HG03460 (cell line): ENCODE results near the gene CDH15.
"Not testable (repeated sequence)": the region's sequence is repeated elsewhere in the genome, so short reads cannot be mapped to it uniquely, and the experiment has no call there.

Experiments
- ATAC-seq: cut with Tn5 transposase; IDR thresholded peaks from one replicate; pipeline ENCODE4 v1.9.1; 2021; ENCODE audit not compliant: unreplicated experiment

The CDH15 gene

DNA sequence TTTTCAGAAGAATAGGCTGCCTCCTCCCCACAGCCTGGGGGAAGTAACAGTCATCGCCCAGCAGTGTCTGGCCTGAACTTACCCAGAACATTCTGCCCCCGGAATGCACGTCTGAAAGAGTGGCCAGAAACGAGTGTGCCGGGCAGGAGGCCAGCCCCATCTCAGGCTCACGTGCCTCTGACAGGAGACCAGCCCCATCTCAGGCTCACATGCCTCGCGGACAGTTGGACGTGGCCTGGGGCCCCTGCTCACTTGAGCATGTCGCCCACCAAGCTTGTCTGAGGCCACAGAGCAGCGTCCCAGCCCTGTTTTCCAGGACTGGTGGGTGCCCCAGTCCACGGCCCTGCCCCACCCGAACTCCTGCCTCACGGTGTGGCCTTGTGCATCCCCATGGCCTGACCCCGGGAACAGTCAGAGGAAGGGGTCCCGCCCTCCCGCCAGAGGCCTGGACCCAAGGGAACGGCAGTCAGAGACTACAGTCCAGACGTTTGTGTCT is 16.3 kb upstream of the CDH15 start:
- ATAC-seq: no peak

DNA sequence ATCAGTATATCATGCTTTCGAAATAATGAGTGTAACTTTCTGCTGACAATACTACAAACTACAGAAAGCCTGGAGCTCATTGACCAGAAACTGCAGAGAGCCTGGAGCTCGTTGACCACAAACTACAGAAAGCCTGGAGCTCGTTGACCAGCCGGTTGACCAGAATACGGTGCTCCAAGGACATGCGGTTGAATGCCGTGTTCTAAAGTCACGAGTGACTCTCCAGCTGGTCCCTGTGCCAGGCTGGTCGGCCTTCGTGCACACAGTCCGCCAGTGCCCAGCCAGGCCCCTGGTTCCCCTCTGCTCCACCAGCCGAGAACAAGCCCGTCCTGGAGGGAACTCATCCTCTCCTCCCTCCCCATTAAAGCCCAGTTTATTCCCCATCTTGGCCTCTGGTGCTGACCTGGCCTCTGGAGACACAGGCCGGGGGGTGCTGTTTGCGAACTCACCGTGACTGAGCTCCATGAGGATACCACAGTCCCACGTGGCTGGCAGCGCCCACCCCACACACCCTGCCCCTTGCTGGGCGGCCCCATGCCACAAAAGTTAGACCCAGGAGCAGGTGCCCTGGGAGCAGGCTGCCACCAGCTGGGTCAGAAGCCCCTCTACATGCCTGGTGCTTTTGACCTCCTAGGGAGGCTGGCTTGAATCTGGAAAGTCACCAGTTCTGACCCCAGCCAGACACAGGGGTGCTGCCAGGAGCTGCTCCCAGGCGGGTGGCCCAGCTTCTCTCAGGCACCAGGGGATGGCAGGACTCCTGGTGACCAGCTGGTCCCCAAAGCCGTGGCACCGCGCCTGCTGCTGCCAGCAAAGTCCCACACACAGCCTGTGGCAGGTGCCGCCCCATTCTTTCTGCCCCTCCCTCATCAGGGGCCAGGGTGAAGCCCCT is 15.5 kb upstream of the CDH15 start:
- ATAC-seq: no peak

DNA sequence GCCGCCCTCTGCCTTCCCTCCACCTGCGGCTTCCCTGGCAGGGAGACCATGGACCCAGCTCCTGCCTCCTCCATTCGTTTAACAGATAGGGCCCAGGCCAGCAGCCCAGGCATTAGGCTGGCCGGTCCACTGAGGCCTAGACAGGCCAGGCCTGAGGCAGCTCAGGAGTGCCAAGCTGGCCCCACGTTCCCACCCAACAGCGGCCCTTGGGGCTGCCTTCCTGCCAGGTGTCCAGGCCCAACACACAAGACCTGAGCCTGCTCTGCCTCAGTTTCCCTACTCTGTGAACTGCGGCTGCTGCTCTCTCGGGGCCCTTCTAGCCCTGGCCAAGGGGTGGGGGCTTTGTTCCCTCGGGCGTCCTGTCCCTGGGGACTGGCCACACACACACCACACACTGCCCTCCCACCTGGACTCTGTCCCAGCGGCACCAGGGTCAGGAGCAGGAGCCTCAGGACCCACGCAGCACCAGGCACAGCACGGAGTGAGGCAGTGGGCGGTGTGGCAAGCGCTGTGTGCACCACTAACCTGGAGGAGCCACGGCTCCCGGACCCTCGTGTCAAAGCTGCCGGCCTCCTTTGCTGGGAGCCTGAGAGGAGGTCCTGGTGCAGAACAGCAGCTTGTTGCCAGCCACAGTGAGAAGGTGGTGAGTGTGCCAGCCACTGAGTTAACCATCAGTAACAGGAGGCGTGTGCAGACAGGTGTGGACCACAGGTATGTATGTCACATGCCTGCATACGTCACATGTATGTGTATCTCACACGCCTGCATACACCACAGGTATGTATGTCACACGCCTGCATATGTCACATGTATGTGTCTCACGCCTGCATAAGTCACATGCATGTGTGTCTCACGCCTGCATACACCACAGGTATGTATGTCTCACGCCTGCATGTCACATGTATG is 14.6 kb upstream of the CDH15 start:
- ATAC-seq: no peak

DNA sequence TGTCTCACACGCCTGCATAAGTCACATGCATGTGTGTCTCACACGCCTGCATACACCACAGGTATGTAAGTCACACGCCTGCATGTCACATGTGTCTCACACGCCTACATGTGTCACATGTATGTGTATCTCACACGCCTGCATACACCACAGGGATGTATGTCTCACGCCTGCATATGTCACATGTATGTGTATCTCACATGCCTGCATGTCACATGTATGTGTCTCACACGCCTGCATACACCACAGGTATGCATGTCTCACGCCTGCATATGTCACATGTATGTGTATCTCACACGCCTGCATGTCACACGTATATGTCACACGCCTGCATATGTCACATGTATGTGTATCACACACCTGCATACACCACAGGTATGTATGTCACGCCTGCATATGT is 13.8 kb upstream of the CDH15 start:
- no peak for ATAC-seq

DNA sequence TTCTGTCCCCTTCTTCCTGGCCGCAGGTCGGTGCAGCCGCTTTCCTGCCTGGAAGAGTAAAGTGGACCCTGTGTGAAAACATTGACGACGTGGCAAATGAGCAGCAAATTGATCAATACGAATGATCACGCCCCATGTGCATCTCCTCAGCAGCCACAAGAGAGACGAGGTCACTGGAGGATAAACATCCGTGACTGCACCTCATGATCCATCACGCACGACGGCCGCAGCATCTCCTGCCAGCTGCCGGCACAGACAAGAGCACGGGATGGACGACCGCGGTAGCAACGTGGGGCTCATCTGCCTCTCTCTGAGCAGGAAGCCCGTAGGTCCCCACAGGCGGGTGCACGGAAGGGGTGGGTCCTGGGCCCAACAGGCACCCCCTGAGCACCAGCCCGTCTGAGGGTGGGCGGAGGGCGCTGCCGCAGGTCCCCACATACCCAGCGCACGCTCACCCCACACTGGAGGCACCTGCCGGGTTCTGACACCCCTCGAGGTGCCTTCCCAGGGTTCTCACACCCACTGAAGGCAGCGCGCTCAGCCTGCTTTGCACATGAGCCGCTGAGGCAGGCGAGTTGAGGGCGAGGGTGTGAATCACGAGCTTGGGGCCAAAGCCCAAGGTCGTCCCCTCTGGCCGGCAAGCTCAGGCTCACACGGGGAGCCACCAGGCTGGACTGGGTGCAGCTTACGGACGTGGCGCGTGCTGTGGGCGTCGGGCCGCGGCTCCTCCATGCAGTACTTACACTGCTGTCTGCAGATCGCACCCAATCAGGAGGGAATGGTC is 12.3 kb upstream of the CDH15 start:
- ATAC-seq: no peak

DNA sequence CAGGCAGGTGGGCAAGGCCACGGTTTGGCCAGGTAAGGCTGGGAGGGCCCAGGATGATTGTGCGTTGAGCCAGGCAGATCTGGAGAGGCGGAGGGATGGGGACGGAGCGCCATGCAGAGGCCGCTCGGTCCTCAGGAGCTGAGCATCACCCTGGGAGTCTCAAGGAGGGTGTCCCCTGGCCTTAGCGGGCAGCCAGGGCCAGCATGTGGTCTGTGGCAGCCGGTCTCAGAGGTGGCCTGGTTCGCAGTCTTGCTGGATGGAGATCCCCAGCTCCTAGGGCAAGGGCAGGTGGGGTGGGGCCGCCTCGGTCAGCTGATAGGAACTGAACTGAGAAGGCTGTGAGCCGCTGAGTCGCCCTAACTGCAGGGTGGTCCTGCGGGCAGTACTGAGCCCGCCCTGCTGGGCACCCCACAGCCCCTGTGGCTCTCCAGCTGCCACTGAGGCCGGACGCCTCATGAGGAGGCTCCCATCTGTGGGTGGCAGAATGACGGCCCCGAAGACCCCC is 11.6 kb upstream of the CDH15 start:
- ATAC-seq: no peak

DNA sequence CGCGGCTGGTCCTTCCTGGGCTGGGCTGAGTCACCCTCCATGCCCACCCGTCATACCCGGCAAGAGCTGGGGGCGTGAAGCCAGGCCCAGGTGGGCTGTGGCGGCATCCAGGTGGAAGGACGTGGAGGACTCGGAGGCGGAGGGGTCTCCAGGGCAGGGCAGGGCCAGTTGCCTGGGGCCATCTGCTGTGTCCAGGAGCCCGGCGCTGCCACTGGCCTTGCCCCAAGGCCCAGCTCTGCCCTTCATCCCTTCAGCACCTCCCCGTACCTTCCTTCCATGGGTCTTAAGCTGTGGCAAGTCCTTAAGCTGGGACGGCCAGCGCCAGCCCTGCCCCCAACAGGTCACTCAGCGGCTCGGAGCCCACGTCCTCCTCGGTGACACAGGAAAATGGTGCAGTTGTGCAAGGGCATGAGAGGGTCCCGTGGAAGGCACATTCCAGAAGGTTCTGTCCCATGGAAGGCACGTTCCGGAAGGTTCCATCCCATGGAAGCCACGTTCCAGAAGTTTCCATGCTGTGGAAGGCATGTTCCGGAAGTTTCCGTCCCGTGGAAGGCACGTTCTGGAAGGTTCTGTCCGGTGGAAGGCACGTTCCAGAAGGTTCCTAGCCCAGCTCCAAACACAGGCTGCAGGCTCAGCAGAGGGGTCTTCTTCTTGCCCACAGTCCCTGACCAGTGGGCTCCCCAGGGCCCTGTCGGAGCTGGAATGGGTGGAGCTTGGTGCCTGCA is 10.4 kb upstream of the CDH15 start:
- ATAC-seq: no peak

DNA sequence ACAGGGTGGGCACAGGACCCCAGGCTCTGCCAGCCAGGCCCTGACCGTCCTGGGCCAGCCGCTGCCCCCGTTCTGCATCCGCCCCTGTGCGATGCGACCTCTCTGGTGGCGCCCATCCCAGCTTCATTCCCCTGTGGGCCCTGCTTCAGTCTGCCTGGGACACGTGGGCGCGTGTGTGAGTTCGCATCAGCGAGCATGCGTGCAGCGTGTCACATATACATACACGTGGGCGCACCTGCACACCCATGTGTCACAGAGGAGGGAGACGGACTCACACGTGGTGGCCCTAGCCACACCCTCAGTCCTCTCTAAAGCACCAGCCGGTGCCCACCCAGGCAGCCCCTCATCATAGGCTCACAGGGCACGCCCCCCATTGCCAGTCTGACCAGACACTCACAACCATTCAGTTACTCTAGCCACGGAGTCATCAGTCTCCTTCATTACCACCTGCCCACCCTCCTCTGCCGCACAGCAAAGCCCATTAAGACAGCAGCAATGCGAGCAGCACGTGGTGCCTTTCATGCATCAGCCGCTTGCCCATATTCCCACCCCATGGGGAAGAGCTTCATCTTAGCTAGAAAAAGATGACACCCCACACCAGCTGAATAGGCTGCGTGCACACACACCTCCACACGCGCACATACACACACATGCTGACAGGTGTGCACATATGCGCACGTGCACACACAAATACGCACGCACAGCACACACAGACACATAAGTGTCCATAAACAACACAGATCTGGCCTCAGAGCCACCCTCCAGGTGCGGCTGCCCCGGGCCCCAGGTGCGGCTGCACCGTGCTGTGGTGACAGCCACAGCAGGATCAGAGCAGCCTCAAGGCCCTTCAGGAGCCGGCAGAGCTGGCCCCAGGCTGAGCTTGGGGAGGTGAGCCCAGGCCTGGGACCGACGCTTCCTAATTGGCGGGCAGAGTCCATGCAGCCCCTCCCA is 9.5 kb upstream of the CDH15 start:
- no peak for ATAC-seq

DNA sequence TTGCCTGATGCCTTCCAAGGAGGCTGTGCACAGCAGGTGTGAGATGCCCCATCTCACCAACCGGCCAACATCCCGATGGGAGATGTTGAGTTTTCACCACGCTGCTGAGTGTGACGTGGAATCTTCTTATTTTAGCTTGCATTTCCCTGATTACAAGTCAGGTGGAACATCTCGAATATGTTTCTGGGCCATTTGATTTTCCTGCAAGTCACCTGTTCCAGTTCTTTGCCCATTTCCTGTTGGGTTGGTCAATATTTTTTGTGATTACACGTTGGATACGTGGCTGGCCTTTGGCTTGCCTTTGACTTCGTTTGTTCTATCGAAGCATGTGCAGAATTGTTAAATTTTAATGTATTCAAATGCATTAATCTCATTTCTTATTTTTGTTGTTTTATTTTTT is 8.3 kb upstream of the CDH15 start:
- no peak for ATAC-seq

DNA sequence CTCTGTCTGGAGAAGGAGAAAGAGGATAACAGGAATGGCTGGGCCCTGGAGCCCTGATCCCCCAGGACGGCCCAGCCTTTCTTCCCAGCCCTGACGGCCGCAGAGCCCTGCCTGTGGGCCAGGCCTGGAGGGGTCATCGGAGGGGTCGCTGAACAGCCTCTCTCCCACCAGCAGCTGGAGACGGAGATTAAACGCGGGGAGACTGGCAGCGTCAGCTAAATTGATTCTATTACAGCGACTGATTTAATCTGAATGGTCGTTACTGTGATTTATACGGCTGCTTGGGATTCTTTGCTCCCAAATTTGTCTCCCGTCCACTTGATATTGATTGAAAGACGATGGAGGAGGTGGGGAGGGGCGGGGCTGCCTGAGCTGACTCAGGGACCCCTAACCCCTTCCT is 7.1 kb upstream of the CDH15 start:
- no peak for ATAC-seq

DNA sequence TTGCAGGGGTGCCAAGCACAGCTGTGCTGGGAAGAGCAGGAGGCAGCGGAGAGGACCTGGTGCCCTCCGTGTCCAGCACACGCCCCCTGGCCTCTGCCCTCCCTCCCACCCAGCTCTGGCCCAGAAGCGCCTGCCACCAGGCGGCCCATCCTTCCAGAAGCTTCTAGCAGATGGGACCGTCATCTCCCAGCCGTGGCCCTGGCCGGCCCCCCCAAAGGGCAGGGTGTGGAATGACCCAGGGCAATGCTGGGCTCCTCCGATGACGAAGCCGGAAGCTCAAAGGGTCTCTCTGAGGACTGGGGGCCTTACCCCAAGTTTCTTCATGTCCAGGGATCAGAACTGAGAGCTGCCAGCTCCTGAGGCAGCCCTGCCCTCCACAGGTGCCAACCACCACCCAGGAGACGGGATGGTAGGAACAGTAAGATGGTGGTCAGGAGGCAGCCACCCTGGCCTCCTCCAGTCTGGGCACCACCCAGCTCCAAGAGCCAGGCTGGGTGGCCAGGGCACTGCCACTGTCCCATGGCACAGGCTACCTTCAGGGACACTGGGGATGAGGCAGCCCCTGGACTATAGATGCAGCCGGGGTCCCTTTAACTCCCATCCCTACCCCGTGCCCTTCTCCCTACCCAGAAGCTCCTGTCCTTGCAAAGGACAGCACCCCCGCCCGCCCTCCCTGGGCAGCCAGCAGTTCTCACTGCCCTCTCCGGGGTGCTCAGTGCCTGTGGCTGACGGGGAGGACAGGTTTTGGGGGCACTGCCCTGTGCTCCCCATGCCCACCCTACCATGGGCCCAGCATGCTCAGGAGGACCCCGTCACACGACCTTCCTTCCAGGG is 6.5 kb upstream of the CDH15 start:
- ATAC-seq: no peak

DNA sequence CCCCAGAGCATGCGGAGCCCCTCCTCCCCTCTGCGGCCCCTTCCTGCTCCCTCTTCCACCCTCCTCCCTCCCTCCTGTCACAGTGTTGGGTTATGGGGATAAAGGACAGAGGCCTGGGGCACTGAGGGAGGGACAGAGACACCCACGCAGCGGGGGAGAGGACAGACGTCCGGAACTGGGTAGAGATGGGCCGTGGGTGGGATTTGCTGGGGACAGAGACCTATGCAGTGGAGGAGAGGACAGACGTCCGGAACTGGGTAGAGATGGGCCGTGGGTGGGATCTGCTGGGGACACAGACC is 5.9 kb upstream of the CDH15 start:
- ATAC-seq: not testable (repeated sequence)

DNA sequence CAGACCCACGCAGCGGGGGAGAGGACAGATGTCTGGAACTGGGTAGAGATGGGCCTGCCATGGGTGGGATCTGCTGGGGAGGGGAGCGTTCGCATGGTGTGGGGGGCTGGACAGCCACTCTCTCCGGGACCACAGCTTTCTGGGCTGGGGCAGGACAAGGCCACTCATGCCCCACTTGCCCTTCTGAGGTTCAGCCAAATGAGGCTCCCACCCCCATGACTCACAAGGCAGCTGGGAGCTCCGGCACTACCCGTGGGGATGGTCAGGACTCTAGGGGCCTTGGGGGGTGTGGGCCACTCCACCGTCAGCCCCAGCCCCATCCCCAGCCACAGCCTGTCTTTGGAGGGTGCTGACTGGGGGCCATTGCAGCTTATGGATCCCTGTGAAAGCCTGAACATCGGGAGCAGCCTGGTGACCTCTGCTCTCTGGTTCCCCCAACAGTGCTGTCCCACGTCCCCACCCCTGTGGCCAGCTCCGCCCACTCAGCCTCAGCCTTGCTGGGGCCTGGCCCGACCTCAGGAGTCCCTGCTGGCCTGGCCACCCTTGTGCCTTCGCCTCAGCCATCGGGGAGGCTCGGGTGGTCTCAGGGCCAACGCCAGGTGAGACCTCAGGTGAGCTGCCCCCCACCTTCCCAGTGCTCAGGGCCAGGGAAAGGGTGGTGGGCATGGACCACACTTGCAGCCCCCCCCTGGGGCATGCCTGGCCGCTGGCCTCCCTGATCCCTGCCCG is 4.7 kb upstream of the CDH15 start:
- ATAC-seq: no peak

DNA sequence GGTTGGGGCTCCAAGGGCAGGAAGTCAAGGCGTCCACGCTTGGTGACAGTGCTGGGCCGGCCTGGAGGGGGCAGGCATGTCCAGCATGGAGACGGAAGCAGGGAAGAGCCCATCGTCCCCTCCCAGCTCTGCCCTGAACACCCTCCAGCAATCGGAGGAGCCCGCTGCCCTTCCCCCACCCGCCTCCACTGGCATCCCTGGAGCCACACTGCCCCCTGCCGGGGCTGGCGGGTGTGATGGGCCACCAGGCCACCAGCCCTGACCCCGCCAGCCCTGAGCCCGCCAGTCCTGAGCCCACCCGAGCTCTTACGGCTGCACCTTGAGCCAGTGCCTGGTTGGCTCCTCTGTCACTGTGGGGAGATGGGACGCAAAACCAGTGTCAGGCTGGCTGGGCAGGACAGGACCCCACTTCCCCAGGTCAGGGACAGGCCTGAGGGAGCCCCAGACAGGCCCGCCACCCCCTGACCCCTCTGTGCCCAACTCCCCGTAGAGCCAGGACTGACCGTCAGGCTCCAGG is 4.1 kb upstream of the CDH15 start:
- ATAC-seq: no peak

DNA sequence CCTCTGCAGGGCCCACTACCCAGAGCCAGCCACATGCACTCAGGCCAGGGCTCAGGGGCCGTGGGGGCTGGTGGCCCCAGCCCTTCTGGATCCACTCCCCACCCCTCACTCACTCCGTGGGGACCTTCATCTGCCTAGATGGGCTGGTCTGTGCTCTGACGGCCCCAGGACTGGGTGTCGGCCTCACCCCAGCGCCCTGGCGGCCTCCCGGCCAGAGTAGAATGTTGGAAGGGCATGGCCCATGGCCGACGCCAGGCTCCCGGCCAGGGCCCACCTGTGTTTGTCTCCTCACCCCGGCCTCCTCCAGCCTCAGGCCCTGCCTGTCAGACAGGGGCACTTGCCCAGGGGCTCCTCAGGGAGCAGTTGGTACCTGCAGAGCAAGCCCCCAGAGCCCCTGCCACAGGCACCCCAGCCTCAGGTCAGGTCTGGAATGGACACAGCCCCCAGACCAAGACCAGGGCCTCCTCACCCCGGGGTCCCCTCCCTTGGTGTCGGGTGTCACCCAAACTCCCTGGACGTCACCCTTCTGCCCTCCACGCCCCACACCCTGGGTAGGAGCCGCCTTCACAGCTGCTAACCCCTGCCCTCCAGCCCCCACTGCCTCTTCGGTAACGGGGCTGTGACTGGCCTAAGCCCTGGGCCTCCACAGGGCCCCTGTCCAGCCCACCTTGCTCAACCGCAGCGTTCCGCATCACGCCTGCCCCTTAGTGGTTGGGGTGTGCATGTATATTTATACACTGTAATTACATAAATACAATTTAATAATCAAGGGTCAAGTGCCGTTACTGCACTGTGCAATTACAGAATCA is 3.0 kb upstream of the CDH15 start:
- ATAC-seq: no peak

DNA sequence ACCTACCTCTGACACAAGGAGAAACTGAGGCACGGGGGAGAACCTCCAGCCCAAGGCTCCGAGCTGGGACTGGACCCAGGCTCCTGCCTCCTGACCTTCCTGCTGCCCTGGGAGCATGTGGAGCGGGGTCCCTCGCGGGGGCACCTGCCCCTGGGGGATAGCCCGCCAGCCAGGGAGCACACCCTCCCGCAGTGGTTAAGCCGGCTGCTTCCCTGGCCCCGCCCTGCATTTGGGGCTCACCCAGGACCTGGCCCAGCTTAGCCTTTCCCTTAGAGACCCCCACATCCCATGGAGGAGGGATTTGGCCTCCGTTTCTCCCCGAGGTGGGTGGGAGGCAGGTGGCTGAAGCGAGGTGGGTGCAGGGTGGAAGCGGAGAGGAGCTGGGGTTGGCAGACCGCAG is 1.8 kb upstream of the CDH15 start:
- no peak for ATAC-seq
